Measurements from ENCODE around the gene SLC35A4.
"Not testable (repeated sequence)": the region's sequence is repeated elsewhere in the genome, so short reads cannot be mapped to it uniquely, and the experiment has no call there.

SLC35A4 gene

DNA sequence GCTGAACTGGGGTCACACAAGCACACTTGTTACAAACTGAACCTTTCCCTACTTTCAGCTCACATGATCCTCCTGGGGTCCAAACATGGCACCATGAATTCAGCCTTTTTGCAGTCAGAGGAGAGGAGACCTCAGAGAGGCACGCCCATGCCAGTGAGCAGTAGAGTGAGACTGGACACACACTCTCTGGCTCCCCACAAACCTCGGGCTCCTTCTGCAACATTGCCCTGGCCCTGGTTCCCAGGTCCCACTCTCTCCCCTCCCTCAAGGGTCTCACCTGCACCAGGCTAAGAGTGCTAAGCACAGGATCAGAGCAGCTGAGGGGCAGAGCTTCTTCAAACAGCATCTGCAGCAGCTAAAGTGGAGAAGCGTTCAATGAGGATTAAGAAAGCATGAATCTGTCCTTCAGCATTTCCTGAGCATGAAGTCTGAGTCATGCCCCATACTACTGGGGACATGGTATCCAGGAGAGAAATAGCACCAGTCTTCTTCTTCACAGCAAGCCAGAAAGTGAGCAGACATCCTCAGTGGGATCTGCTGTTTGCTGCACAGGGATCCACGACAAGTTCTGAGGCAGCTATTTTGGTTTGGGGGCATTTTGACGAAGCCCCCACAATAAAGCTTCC is 27.2 kb downstream of the SLC35A4 start:
- no peak for DNase-seq

DNA sequence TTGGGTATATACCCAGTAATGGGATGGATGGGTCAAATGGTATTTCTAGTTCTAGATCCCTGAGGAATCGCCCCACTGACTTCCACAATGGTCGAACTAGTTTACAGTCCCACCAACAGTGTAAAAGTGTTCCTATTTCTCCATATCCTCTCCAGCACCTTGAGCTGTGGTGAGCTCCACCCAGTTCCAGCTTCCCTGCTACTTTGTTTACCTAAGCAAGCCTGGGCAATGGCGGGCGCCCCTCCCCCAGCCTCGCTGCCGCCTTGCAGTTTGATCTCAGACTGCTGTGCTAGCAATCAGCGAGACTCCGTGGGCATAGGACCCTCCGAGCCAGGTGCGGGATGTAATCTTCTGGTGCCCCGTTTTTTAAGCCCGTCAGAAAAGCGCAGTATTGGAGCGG is 28.4 kb downstream of the SLC35A4 start:
- not testable (repeated sequence) for DNase-seq

DNA sequence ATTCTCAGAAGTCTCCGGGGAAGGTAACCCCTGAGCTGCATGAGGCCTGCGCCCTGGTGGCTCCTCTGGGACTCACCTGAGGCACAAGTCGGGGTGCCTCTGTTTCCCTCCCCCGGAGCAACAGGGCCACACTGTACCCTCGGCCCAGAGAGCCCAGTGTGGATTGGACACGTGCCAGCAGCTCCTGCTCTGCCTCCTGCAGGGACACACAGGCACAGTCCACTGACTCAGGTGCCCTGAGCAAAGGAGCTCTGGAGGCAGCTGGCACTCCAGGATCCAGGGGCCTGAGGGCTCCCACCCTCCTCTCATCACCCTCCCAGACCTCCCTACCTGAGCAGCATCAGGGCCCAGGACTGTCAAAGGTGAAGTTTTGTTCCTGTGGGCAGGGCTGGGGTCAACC is 29.5 kb downstream of the SLC35A4 start:
- no peak for DNase-seq

DNA sequence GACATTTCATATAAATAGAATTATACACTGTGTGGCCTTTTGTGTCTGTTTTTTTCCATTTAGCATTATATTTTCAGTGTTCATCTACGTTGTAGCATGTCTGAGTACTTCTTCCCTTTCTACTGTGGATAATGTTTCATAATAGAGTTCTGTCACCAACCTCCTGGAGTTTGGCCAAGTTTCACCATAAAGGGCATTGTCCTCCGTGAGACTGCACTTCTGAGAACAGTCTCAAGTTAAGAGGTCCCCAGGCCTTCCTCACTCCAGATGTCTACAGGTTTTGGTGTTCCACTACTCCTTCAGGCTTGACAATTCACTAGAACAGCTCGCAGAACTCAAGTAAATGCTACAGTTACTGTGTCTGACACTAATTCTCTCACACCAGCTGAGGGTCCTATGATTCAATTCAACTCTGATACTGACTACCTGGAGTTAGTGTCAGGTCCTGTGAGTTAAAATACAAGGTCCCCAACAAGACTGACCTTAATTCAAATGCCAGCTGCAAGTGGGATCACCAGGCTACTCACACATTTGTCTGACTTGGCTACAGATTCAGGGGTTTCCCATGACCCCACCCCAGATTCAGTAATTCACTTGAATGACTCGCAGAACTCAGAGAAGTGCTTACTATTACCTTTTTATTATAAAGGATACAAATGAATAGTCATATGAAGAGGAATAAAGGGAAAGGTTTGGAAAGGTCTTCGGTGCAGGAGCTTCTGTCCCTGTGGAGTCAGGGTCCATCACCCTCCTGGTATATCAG is 31.1 kb downstream of the SLC35A4 start:
- DNase-seq, result no peak

DNA sequence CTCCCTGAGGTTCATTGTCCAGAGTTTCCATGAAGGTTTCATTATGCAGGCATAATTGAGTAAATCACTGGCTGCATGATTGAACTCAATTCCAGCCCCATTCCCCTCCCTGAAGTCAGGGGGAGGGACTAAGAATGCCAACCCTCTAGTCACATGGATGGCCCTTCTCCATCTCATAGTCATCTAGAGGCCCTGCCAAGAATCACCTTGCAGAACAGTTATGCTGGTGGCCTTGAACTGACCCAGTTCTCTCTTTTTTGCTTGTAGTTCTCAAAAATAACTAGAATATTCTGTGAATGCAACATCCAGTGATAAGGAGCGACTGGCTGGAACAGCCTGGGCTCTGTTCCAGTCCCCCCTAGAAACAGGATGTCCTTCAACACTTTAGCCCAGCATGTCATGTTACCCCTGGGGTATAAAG is 31.7 kb downstream of the SLC35A4 start:
- DNase-seq, result no peak

DNA sequence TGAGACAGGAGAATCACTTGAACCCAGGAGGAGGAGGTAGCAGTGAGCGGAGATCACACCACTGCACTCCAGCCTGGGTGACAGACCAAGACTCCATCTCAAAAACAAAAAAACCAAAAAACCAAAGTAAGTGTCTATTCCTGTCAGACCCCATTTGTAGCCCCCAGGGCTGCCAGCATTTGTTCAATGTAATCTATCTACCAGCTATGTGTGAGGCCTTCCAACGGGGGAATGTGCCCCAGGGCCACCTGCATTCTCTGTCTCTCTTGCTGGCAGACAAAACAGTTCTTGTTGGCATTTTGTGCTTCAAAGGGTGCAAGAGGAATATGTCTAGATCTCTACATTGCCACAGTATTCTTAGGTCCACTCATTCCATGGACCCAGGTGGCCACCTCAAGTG is 34.2 kb downstream of the SLC35A4 start:
- no peak for DNase-seq

DNA sequence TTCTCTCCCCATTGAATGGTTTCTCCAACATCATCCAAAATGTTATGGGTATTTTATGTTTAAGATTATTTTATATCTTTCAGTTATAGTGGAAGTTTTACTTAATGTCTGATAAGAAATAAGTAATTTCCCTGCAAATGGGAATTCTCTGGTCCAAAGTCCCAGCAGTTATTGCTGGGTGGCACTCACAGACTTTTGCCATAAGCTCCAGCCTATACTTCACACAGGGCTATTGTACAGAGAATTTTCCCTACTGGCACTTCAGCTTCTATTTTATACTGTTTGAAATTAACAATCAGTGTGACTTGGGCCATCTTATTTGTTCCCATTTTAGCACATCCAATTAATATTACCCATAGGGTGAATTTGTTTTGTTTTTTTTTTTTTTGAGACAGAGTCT is 35.5 kb downstream of the SLC35A4 start:
- no peak for DNase-seq

DNA sequence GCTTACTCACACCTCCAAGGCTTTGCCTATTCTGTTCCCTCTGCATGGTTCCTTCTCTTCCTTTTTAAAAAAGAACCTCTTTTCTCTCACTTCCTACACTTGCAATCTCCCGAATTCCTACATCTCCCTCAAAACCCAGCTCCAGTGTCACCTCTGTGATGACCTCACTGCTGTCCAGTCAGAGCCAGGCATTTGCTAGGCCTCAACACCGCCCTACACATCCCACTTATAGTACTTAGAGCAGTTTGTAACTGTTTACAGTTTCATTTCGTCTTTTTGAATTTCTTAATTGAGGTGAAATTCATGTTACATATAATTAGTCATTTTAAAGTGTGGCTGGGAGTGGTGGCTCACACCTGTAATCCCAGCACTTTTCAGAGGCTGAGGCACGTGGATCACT is 37.5 kb downstream of the SLC35A4 start:
- DNase-seq, result no peak

DNA sequence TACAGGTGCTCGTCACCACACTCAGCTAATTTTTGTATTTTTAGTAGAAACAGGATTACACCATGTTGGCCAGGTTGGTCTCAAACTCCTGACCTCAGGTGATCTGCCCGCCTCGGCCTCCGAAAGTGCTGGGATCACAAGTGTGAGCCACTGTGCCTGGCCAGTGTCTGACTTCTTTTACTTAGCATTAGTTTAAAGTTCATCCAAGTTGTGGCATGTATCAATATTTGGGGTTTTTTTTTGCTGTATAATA is 38.7 kb downstream of the SLC35A4 start:
- DNase-seq, result not testable (repeated sequence)

DNA sequence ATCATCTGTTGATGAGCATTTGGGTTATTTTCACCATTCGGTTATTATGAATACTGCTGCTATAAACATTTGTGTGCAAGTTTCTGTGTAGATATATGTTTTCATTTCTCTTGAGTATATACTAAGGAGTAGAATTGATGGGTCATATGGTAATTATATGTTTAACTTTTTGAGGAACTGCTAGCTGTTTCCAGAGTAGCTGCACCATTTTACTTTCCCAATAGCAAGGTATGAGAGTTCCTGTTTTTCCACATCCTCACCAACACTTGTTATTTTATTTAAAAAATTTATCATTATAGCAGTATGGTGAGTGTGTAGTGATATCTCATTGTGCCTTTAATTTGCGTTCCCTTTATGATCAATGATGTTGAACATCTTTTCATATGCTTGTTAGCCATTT is 39.1 kb downstream of the SLC35A4 start:
- no peak for DNase-seq

DNA sequence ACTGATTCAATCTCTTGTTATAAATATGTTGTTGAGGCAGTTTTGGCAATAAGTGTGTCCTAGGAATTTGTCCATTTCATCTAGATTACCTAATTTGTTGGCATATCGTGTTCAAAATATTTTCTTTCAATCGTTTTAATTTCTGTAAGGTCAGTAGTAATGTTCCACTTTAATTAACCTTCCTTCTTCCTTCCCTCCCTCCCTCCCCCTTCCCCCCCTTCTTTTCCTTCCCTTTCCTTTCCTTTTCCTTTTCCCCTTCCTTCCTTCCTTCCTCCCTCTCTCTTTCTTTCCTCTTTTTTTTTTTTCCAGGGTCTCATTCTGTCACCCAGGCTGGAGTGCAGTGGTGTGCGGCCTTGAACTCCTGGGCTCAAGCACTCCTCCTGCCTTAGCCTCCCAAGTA is 41.3 kb downstream of the SLC35A4 start:
- no peak for DNase-seq

DNA sequence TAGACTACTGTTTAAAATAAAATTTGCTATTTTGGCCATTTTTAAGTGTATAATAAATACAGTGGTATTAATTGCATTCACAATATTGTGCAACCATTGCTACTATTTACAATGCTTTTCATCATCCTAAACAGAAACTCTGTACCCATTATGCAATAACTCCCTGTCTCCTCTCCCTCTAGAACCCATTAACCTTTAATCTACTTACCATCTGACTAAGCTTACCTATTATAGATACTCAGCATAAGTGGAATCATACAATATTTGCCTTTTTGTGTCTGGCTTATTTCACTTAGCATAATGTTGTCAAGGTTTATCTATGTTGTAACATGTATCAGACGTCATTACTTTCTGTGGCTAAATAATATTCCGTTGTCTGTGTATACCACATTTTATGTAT is 42.4 kb downstream of the SLC35A4 start:
- DNase-seq, result no peak

DNA sequence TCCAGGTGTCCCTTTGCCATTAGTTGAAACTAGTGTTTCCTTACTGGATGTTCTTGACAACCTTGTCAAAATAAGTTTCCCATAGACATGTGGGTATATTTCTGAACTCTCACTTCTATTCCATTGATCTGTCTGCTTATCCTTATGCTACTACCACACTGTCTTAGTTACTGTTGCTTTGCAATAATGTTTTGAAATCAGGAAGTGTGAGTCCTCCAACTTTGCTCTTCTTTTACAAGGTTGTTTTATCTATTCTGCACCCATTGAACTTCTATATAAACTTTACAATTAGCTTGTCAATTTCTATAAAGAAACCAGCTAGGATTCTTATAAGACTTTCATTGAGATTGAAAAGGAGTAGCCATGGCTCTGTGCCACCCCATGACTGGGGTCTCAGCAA is 44.1 kb downstream of the SLC35A4 start:
- no peak for DNase-seq

DNA sequence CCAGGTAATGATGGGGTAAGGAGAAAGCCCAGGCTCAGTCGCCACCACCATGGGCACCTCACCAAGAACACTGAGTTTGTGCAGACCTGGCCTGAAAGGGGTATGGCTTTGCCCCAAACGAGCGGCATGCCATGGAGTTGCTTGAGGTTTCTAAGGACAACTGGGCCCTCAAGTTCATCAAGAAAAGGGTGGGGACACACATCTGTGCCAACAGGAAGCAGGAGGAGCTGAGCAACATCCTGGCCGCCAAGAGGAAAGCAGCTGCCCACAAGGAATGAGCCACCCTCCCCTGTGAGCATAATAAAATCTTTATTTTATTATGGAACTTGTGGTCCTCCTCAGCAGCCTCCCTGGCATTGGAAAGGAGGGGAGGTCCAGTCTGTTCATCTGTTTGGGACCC is 44.5 kb downstream of the SLC35A4 start:
- DNase-seq, result no peak

DNA sequence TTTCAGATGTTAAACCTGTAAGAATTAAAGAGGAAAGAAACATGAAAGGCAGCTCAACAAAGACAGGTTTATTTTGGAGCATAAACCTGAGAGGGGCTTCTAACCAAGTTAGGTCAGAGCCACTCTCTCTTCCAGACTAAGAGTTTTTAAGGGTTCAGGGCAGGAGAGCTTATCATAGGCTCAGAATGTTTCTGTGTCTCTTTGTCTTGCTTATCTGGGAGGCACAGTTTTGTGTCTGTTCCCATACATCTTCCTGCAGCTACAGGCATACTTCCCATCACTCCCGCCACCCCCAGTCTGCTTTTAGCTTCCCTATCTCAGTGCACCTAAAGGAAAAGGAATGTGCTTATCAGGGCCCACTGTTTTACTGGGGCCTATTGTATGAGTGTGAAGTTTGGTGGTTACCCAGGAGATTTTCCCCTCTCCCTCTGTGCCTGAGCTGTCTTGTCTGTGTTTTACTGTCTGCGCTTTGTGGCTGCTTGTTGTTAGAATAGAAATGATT is 46.4 kb downstream of the SLC35A4 start:
- DNase-seq, result no peak
